Activated CD4-positive, alpha-beta T cell treated with anti-CD3 and anti-CD28 coated beads, Interleukin-2, amount 50 U/mL, for 16 hours (primary cell): Measurements from ENCODE around the gene EGFR.

Source experiments
- DNase-seq: peaks from one replicate; pipeline ENCODE4 v3.0.0-alpha.2; 2020

EGFR gene

GRCh38 chr7:55043691-55044370, 25.0 kb downstream of the EGFR start:
- DNase-seq: no peak

- DNase-seq: no peak
Measured at GRCh38 chr7:55044371-55044717, 25.5 kb downstream of the EGFR start.

- no peak for DNase-seq
Measured at GRCh38 chr7:55044791-55045190, 26.0 kb downstream of the EGFR start.

GRCh38 chr7:55046582-55047342, 27.9 kb downstream of the EGFR start:
- DNase-seq: no peak

- no peak for DNase-seq
Measured at GRCh38 chr7:55048221-55048859, 29.5 kb downstream of the EGFR start.

GRCh38 chr7:55050281-55050680, 31.5 kb downstream of the EGFR start:
- DNase-seq: no peak

- DNase-seq: no peak
Measured at GRCh38 chr7:55052081-55052480, 33.3 kb downstream of the EGFR start.

GRCh38 chr7:55052741-55053427, 34.1 kb downstream of the EGFR start:
- DNase-seq: no peak

- no peak for DNase-seq
Measured at GRCh38 chr7:55053651-55054571, 35.1 kb downstream of the EGFR start.

GRCh38 chr7:55054758-55055157, 35.9 kb downstream of the EGFR start:
- DNase-seq: no peak

GRCh38 chr7:55055479-55055878, 36.7 kb downstream of the EGFR start:
- no peak for DNase-seq

- DNase-seq: no peak
Measured at GRCh38 chr7:55056068-55056467, 37.3 kb downstream of the EGFR start.

GRCh38 chr7:55056577-55057480, 38.0 kb downstream of the EGFR start:
- no peak for DNase-seq

- no peak for DNase-seq
Measured at GRCh38 chr7:55058314-55058713, 39.5 kb downstream of the EGFR start.

- no peak for DNase-seq
Measured at GRCh38 chr7:55059021-55059420, 40.2 kb downstream of the EGFR start.

GRCh38 chr7:55060085-55060484, 41.3 kb downstream of the EGFR start:
- no peak for DNase-seq

GRCh38 chr7:55060636-55061022, 41.8 kb downstream of the EGFR start:
- no peak for DNase-seq

- no peak for DNase-seq
Measured at GRCh38 chr7:55061726-55062499, 43.1 kb downstream of the EGFR start.

- DNase-seq: no peak
Measured at GRCh38 chr7:55063061-55063460, 44.2 kb downstream of the EGFR start.

- DNase-seq: no peak
Measured at GRCh38 chr7:55063633-55064032, 44.8 kb downstream of the EGFR start.

GRCh38 chr7:55065079-55065478, 46.3 kb downstream of the EGFR start:
- no peak for DNase-seq
